GM19455 (cell line): ENCODE results near the gene TUBA3C.

Experiments used
- ATAC-seq: cut with Tn5 transposase; IDR thresholded peaks from one replicate; pipeline ENCODE4 v1.9.1; 2021; ENCODE audit not compliant: unreplicated experiment

TUBA3C gene

GRCh38 chr13:19169496-19169895 lies 12.1 kb downstream of the TUBA3C start:
- no peak for ATAC-seq

- no peak for ATAC-seq
Observed at GRCh38 chr13:19161308-19161707, 20.3 kb downstream of the TUBA3C start.

GRCh38 chr13:19159761-19160420 lies 21.7 kb downstream of the TUBA3C start:
- ATAC-seq, result no peak

DNA sequence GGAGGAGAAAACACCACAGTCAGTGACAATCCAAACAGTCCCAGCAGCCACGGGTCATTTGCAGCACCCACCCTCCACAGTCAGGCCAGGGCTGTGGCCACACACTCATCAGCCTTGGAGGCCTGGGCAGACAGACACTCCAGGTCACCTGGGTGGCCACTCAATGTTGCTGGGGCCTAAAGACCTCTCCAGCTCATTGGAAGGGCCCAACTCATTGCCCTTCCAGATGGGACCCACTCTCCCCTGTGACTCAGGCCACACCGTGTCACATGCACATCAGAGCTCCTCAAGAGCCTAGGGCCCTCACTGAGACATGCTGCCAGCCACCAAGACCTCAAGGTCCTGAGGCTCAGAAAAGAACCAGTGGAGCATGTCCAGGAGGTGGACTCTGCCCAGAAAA lies 22.4 kb downstream of the TUBA3C start:
- ATAC-seq, result no peak

- no peak for ATAC-seq
Observed at GRCh38 chr13:19158526-19159174, 23.0 kb downstream of the TUBA3C start.

GRCh38 chr13:19158006-19158405 lies 23.6 kb downstream of the TUBA3C start:
- no peak for ATAC-seq

DNA sequence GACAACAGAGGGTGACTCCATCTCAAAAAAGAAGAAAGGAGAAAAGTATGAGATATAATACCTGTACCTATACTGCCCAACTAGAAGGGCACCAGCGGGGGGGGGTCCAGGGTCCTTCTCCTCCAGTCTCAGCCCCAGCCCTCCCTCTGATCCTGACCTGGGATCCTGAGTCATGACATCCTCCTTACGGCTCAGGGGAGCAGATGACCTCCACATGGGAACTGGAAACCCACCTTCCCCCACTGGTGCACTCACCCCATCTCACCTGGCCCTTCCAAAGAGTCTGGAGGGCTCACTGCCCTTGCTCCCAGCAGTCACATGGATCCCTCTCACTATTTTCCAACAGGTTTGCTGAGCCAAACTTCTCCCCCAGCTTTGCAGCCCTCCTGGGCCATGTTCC lies 24.2 kb downstream of the TUBA3C start:
- no peak for ATAC-seq

DNA sequence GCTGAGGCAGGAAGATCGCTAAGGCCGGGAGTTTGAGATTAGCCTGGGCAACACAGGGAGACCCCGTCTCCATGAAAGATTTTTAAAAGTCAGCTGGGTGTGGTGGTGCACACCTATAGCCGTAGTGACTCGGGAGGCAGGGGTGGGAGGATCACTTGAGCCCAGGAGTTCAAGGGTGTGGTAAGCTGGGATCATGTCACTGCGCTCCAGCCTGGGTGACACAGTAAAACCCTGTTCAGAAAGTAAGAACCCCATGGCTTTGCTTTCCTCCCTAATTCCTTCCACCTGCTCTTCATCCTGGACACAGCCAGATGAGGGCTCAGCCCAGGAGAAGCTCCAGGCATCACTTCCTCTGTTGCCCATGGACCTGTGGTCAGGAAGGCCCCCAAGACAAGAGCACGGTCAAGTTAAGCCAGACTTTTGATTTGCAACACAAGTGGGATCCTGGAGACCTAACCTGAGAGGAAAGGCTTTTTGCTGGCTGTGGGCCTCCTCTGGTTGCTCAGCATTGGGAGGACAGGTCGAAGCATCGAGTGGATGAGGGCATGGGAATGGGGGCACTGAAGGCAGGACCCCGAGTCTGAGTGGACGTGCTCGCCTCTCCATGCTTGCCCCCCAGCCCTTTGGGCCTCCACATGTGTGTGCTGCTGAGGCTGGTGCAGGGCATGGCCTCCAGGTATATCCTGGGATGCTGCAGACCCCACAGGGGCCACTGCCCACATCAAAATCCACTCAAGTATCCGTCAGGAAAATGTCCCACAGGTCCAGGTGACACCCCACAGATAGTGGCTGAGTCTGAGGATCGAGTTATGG lies 25.4 kb downstream of the TUBA3C start:
- no peak for ATAC-seq

- no peak for ATAC-seq
Observed at GRCh38 chr13:19155321-19155861, 26.2 kb downstream of the TUBA3C start.

DNA sequence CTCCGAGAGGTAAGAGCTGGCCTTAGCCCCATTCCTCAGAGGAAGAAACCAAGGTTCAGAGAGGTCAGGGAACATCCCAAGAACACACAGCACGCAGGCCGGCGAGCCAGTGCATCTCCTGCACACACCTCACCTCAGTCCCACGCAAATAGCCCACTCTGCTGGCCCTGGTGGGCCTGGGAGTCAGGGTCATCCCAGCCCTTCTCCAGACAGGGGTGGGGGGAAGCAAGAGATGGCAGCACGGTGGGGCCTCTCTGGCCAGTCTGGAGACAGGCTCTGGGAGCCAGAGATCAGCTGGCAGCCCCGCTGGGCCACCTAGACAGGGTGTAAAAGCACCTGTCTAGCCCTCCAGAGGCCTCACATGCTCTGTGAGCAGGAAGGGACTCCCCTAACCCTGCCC lies 26.8 kb downstream of the TUBA3C start:
- no peak for ATAC-seq

GRCh38 chr13:19153782-19154450 lies 27.7 kb downstream of the TUBA3C start:
- ATAC-seq, result no peak

DNA sequence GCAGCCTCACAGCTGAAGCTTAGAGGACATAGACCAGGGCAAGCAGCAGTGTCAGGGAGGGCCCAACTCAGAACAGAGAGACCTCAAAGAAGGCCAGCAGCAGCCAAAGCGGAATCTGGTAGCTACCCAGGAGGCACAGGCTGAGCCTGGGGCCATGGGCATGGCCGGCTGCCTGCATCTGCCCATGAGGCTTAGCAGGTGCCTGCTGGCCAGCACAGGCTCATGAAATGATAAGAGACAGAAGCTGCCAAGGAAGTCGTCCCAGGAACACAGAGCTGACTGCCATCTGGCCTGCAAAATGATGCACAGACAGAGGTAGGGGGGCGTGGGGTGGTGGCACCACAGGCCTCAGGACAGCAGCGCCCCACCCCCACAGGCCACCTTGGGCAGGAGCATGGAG lies 29.2 kb downstream of the TUBA3C start:
- no peak for ATAC-seq

DNA sequence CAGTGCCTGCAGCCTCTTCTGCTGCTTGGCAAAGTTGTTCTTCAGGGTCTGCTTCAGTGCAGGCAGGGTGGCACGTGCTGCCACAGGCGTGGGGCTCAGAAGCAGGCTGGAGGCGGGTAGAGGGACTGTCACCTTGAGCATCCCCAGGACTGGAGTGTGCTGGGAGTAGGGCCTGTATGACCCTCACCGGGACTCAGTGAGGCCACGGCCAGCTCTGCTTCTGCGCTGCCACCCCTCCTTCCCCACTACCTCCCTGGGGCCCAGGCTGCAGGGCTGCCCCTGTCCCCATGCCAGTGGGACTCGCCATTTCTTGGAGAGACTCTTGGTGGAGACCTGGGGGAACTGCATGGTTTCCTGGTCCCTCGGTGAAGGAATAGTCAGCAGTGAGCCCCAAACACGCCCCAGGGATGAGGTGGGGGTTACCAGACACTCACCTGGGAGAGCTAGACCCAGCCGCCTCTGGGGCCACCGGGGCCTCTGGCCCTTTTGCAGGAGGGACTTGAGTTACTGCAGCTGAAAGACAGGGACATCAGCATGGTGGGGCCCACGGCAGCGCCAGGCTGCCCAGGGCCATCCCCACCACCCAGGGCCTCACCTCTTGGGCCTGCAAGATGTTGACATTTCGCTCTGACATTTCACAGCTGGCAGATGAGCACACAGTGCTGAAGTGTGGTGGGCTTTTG lies 29.9 kb downstream of the TUBA3C start:
- ATAC-seq, result no peak

DNA sequence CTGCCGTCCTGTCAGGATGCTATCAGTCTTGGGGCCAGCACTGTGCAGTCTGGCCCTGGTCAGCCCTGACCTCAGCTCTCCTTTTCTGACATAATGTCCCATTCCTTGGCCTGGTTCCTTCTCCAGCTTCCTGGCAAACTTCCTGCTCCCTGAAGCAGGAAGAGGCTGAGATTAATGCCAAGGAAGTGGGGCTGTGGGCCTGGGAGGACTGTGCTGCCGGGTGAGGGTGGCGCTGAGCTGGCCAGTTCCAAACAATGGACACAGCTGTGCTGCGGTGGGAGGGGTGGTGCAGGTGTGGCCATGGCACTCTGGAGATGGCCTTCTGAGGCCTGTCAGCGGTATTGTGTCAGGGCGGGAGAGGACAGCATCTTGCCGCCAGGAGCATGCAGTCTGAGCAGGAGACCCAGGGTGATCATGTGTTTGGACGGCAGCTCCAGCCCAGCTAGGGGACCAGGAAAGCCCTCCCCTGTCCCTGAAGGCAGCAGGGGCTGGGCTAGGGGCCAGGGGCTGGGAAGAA lies 30.9 kb downstream of the TUBA3C start:
- no peak for ATAC-seq

- no peak for ATAC-seq
Observed at GRCh38 chr13:19150226-19150625, 31.4 kb downstream of the TUBA3C start.

DNA sequence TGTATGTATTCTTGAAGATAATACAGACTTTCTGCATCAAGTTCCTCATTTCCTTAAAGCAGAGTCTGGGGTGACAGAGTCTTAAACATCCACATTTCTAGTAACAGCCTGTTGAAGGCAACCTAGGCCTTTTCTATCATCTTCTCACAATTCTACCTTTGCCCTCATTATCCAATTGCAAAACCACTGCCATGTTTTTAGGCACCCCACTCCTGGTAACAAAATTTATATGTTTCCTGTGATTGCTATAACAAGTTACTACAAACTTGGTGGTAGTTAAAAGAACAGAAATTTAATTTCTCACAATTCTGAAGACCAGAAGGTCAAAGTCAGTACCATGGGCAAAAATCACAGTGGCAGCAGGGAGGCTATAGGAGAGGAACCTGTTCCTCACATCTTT lies 33.1 kb downstream of the TUBA3C start:
- ATAC-seq, result no peak
